Esophagus squamous epithelium (tissue), 5 donors: ENCODE data around the gene B9D2. TPM values are rescaled to one million over a fixed set of nuclear protein-coding genes. Genes with fewer than 3 reads are reported as not detected.
A peak's percentile ranks its signal among the peaks of the same experiment; 100 is the strongest.
"Not testable (repeated sequence)": the region's sequence is repeated elsewhere in the genome, so short reads cannot be mapped to it uniquely, and the experiment has no call there.

Experiments
- DNase-seq: peaks from one replicate; lab custom pipeline; 2025; lab: John Stamatoyannopoulos, UW
- H3K27ac ChIP-seq, 4 donors: fragments of 200-600 bp; sonication (generic); one replicate each; pipeline ENCODE4 v1.5.1; 2016 to 2019; ENCODE audit warnings: mild to moderate bottlenecking in 1 of 4
- H3K27me3 ChIP-seq, 4 donors: fragments of 200-600 bp; sonication (generic); 1 replicate in 3 of 4; 2 replicates in 1 of 4; pipeline versions ENCODE4 v1.5.1 to v1.6.0; 2017 to 2021; ENCODE audit warnings: antibody characterized with exemption in 1 of 4
- H3K36me3 ChIP-seq, 3 donors: fragments of 200-600 bp; sonication (generic); one replicate each; pipeline ENCODE4 v1.5.1; 2016 to 2019
- H3K4me1 ChIP-seq, 3 donors: fragments of 200-600 bp; sonication (generic); one replicate each; pipeline ENCODE4 v1.5.1; 2017 to 2019
- H3K4me3 ChIP-seq, 4 donors: fragments of 200-600 bp; sonication (generic); 1 replicate in 3 of 4; 2 replicates in 1 of 4; pipeline ENCODE4 v1.5.1; 2016 to 2019; ENCODE audit warnings: mild to moderate bottlenecking in 2 of 4, moderate library complexity in 1 of 4
- H3K9me3 ChIP-seq, 3 donors: fragments of 200-600 bp; sonication (generic); one replicate each; pipeline ENCODE4 v1.5.1; 2016 to 2019
- POLR2A ChIP-seq, 4 donors: fragments of 450-650 bp; IDR thresholded peaks; one replicate each; pipeline ENCODE4 v1.6.1; 2017; ENCODE audit warnings: antibody characterized with exemption in 4 of 4, mild to moderate bottlenecking in 4 of 4, moderate library complexity in 3 of 4
- WGBS, 2 donors: methylation state at CpG; one replicate each; pipeline ENCODE4 v1.1.5; 2018; 5-methylcytosine and 5-hydroxymethylcytosine counted together
- intact Hi-C: fragments of 100-400 bp; cut with DNase I; formaldehyde crosslinking; loops from one replicate; pipeline ENCODE4 v1.15.0; 2022
- total RNA-seq, 4 donors: library from RNA; depleted of rRNA; stranded (reverse); fragments of >200 nt; gene quantifications; one replicate each; pipeline ENCODE4 v1.1.0, GENCODE V29; 2016
- TF ChIP-seq, protein P1 (sequence below), 6 experiments: fragments of 450-650 bp in 4 of 6; fragments of 200-600 bp in 2 of 6; sonication (generic) in 2 of 6; IDR thresholded peaks; one replicate each; pipeline ENCODE4 v1.5.1; 2016 to 2019; ENCODE audit warnings: antibody characterized with exemption in 6 of 6, mild to moderate bottlenecking in 4 of 6, moderate library complexity in 4 of 6
- donor health status: DM: yes; HTN: yes; CAD: no.

The B9D2 gene
- total RNA-seq, 4 donors from 2014 or later = 2.5 to 4.6 (median 3.7) TPM

DNA sequence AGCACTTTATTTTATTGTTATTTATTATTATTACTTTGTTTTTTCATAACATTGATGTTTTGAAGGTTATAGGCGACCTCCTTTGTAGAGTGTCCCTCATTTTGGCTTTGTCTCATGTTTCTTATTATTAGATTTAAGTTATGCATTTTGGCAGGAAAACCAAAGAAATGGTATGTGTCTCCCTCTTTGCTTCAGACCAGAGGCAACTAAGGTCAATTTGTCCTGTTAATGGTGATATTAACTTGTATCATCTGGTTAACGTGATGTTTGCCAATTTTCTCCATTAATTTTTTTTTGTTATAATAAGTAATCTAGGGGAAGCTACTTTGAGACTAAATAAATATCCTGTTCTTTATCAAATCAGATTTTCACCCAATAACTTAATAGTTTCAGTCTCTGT lies 8.6 kb upstream of the B9D2 start:
- no peak for TF ChIP-seq POLR2A (IDR thresholded peaks at IDR 0.05)
- TF ChIP-seq, protein P1, sequence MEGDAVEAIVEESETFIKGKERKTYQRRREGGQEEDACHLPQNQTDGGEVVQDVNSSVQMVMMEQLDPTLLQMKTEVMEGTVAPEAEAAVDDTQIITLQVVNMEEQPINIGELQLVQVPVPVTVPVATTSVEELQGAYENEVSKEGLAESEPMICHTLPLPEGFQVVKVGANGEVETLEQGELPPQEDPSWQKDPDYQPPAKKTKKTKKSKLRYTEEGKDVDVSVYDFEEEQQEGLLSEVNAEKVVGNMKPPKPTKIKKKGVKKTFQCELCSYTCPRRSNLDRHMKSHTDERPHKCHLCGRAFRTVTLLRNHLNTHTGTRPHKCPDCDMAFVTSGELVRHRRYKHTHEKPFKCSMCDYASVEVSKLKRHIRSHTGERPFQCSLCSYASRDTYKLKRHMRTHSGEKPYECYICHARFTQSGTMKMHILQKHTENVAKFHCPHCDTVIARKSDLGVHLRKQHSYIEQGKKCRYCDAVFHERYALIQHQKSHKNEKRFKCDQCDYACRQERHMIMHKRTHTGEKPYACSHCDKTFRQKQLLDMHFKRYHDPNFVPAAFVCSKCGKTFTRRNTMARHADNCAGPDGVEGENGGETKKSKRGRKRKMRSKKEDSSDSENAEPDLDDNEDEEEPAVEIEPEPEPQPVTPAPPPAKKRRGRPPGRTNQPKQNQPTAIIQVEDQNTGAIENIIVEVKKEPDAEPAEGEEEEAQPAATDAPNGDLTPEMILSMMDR (IDR thresholded peaks at IDR 0.05) = no peak
- Histone ChIP-seq H3K9me3 (no peaks in the 10 kb centered on the region), H3K27ac (no peak overlapping the region), H3K27me3 (no peaks in the 10 kb centered on the region), H3K4me1 (peaks cover 24 to 57% (median 30%) of the 10 kb centered on the region in 3 donors), H3K36me3 (no peaks in the 10 kb centered on the region), H3K4me3 (no peak overlapping the region)
- WGBS, 2 donors = 63 to 64% methylated on average over 2 of the region's 2 CpGs
- intact Hi-C loops = no loop called here
- DNase-seq = no peak

DNA sequence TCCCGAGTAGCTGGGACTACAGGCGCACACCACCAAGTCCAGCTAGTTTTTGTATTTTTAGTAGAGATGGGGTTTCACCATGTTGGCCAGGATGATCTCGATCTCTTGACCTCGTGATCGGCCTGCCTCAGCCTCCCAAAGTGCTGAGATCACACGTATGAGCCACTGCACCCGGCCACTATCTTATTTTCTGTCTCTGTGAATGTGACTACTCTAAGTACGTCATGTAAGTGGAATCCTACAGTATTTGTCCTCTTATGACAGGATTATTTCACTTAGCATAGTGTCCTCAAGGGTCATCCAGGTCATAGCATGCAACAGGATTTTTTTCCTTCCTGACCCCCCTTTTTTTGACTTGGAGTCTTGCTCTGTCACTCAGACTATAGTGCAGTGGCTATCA lies 7.6 kb upstream of the B9D2 start:
- WGBS, 2 donors = 89 to 96% methylated on average over 8 of the region's 8 CpGs
- no peak overlapping the region for H3K4me3 ChIP-seq
- intact Hi-C loops = no loop called here
- DNase-seq = no peak
- TF ChIP-seq POLR2A (IDR thresholded peaks at IDR 0.05) = no peak
- TF ChIP-seq, protein P1 (IDR thresholded peaks at IDR 0.05) = no peak
- no peaks in the 10 kb centered on the region for H3K9me3 ChIP-seq
- H3K36me3 ChIP-seq = no peaks in the 10 kb centered on the region
- H3K27ac ChIP-seq = no peak overlapping the region
- H3K4me1 ChIP-seq = peaks cover 17 to 53% (median 31%) of the 10 kb centered on the region in 3 donors
- H3K27me3 ChIP-seq = no peaks in the 10 kb centered on the region

DNA sequence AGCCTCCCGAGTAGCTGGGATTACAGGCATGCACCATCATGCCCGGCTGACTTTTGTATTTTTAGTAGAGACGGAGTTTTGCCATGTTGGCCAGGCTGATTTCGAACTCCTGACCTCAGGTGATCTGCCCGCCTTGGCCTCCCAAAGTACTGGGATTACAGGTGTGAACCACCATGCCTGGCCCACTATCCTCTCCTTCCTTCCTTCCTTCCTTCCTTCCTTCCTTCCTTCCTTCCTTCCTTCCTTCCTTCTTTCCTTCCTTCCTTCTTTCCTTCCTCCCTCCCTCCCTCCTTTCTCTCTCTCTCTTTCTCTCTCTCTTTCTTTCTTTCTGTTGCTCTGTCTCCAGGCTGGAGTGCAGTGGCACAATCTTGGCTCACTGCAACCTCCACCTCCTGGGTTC lies 7.2 kb upstream of the B9D2 start:
- 64 to 69% methylated on average over 5 of the region's 5 CpGs for WGBS, 2 donors
- H3K36me3 ChIP-seq, H3K27me3 ChIP-seq, H3K9me3 ChIP-seq, DNase-seq, intact Hi-C loops, H3K27ac ChIP-seq, H3K4me3 ChIP-seq: not testable (repeated sequence)
- peaks cover 17 to 49% (median 31%) of the 10 kb centered on the region in 3 donors for H3K4me1 ChIP-seq

DNA sequence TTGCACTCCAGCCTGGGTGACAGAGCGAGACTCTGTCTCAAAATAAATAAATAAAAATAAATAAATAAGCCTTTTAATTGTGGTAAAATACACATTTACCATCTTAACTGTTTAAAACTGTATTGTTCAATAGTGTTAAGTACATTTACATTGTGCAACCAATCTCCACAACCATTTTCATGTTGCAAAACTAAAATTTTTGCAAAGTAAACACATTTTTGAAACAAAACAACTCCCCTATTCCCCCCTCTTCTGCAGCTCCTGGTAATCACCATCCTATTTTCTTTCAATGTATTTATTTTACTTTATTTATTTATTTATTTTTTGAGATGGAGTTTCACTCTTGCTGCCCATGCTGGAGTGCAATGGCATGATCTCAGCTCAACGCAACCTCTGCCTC lies 5.8 kb upstream of the B9D2 start:
- TF ChIP-seq, protein P1 (IDR thresholded peaks at IDR 0.05) = no peak
- TF ChIP-seq POLR2A (IDR thresholded peaks at IDR 0.05) = no peak
- Histone ChIP-seq H3K27ac (no peak overlapping the region), H3K4me3 (no peak overlapping the region), H3K4me1 (peaks cover 10 to 42% (median 24%) of the 10 kb centered on the region in 3 donors), H3K27me3 (no peaks in the 10 kb centered on the region), H3K9me3 (no peaks in the 10 kb centered on the region), H3K36me3 (no peaks in the 10 kb centered on the region)
- DNase-seq = no peak
- WGBS, 2 donors = 85 to 97% methylated on average over 2 of the region's 2 CpGs
- intact Hi-C loops = no loop called here

DNA sequence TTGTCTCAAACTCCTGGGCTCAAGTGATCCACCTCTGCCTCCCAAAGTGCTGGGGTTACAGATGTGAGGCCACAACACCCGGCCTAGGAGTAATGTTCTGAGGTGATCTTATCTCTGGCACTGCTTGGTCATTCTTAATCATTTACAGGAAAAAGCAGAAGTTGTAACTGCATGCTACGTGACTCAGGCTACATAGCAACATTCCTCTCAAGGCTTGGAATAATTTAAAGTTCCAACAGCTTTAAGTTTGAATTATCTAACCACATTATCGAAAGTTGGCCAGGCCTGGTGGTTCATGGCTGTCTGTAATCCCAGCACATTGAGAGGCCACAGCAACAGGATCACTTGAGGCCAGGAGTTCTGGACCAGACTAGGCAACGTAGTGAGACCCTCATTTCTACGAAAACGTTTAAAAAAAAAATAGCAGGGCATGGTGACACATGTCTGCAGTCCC lies 3.9 kb upstream of the B9D2 start:
- peak overlapping the region; percentile 2 to 65 (median 48) for H3K27ac ChIP-seq
- WGBS, 2 donors = 36 to 52% methylated on average over 6 of the region's 6 CpGs
- no peak overlapping the region for H3K4me3 ChIP-seq
- peaks cover 3 to 42% (median 20%) of the 10 kb centered on the region in 3 donors for H3K4me1 ChIP-seq
- H3K9me3 ChIP-seq = no peaks in the 10 kb centered on the region
- no peak for DNase-seq
- intact Hi-C loops = no loop called here
- H3K36me3 ChIP-seq = no peaks in the 10 kb centered on the region
- H3K27me3 ChIP-seq = no peaks in the 10 kb centered on the region
- TF ChIP-seq POLR2A (IDR thresholded peaks at IDR 0.05) = no peak
- TF ChIP-seq, protein P1 (IDR thresholded peaks at IDR 0.05) = no peak

DNA sequence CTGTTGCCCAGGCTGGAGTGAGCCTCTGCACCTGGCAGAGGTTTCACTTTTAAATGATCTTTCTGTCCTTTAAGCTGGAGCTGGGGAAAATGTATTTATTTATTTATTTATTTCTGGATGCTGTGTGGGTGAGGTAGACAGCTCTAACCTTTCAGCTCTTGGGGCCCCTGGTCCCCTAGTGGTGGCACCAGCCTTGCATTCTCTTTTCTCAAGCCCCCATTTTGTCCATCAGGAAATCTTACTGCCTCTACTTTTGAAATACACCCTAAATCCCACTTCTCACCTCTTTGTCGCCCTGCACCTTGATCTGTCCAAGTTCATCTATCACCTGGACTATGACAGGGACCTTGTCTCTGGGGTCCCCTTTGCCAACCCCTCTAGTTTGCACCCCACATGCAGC lies 2.1 kb upstream of the B9D2 start:
- no peak for TF ChIP-seq POLR2A (IDR thresholded peaks at IDR 0.05)
- TF ChIP-seq, protein P1 (IDR thresholded peaks at IDR 0.05) = peak in 1 of 6 experiments; percentile 27
- no peak overlapping the region for H3K4me3 ChIP-seq
- intact Hi-C loops = no loop called here
- H3K9me3 ChIP-seq = no peaks in the 10 kb centered on the region
- peaks cover 3 to 51% (median 22%) of the 10 kb centered on the region in 3 donors for H3K4me1 ChIP-seq
- no peak overlapping the region for H3K27ac ChIP-seq
- H3K27me3 ChIP-seq = no peaks in the 10 kb centered on the region
- 88 to 92% methylated on average over 1 of the region's 1 CpG for WGBS, 2 donors
- H3K36me3 ChIP-seq = no peaks in the 10 kb centered on the region
- DNase-seq = no peak
